Hepatocyte (in vitro differentiated cells): ENCODE measurements around the gene CPE.

Experiments
- EZH2phosphoT487 ChIP-seq: fragments of 200-600 bp; sonication (generic); IDR thresholded peaks from one replicate; pipeline ENCODE4 v1.6.1; 2018; ENCODE audit warnings: antibody characterized with exemption, mild to moderate bottlenecking, low read depth, moderate library complexity; ENCODE audit not compliant: unreplicated experiment, severe bottlenecking
- TF ChIP-seq, protein P1 (sequence below): fragments of 200-600 bp; sonication (generic); IDR thresholded peaks from 2 replicates; pipeline ENCODE4 v1.5.1; 2016; ENCODE audit warnings: antibody characterized with exemption, mild to moderate bottlenecking; ENCODE audit not compliant: poor library complexity

DNA sequence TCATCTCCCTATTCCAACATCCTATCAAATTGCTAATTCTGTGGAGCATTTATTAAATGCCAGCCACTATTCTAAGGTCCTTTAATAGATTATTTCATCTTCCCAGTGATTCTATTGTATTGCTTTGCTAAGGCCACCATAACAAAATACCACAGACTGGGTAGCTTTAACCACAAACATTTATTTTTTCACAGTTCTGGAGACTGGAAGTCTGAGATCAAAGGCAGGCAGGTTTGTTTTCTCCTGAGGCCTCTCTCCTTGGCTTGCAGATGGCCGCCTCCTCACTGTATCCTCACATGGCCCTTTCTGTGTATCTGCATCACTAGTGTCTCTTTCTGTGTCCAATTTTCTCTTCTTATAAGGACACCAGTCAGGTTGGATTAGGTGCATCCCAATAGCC lies 64.5 kb downstream of the CPE start:
- TF ChIP-seq EZH2phosphoT487: no peak
- TF ChIP-seq, protein P1, sequence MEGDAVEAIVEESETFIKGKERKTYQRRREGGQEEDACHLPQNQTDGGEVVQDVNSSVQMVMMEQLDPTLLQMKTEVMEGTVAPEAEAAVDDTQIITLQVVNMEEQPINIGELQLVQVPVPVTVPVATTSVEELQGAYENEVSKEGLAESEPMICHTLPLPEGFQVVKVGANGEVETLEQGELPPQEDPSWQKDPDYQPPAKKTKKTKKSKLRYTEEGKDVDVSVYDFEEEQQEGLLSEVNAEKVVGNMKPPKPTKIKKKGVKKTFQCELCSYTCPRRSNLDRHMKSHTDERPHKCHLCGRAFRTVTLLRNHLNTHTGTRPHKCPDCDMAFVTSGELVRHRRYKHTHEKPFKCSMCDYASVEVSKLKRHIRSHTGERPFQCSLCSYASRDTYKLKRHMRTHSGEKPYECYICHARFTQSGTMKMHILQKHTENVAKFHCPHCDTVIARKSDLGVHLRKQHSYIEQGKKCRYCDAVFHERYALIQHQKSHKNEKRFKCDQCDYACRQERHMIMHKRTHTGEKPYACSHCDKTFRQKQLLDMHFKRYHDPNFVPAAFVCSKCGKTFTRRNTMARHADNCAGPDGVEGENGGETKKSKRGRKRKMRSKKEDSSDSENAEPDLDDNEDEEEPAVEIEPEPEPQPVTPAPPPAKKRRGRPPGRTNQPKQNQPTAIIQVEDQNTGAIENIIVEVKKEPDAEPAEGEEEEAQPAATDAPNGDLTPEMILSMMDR: no peak
